WERI-Rb-1 (cell line): ENCODE results near the gene HHATL.
A peak's percentile ranks its signal among the peaks of the same experiment; 100 is the strongest.

Source experiments
- DNase-seq: peaks from one replicate; pipeline ENCODE4 v3.0.0-alpha.2; 2020
- H3K27ac ChIP-seq: fragments of 250-450 bp; sonication (Bioruptor Pico); 2 replicates; pipeline ENCODE4 v1.5.1; 2020; ENCODE audit warnings: mild to moderate bottlenecking, moderate library complexity
- H3K27me3 ChIP-seq: fragments of 250-450 bp; sonication (Bioruptor Pico); 2 replicates; pipeline ENCODE4 v1.5.1; 2021; ENCODE audit warnings: mild to moderate bottlenecking, low read depth, moderate library complexity; ENCODE audit not compliant: insufficient read depth, severe bottlenecking
- H3K36me3 ChIP-seq: fragments of 250-450 bp; sonication (Bioruptor Pico); 2 replicates; pipeline ENCODE4 v1.5.1; 2020; ENCODE audit warnings: mild to moderate bottlenecking, moderate library complexity
- H3K4me3 ChIP-seq: 2 replicates; pipeline ENCODE4 v1.5.1; 2011; ENCODE audit warnings: low read depth, mild to moderate bottlenecking, control low read depth, low read length
- H3K9me3 ChIP-seq: fragments of 250-450 bp; sonication (Bioruptor Pico); 2 replicates; pipeline ENCODE4 v1.5.1; 2021; ENCODE audit warnings: mild to moderate bottlenecking, moderate library complexity; ENCODE audit not compliant: severe bottlenecking
- TF ChIP-seq, protein P1 (sequence below): IDR thresholded peaks from 2 replicates; pipeline ENCODE4 v1.5.1; 2011; ENCODE audit warnings: low read depth, mild to moderate bottlenecking, control low read depth, inconsistent platforms, low read length

The HHATL gene

GRCh38 chr3:42673082-42673481 lies 29.5 kb downstream of the HHATL start:
- Histone ChIP-seq H3K9me3 (peaks cover 11% of the 10 kb centered on the region), H3K27ac (no peak overlapping the region), H3K27me3 (no peaks in the 10 kb centered on the region), H3K4me3 (no peak overlapping the region), H3K36me3 (no peaks in the 10 kb centered on the region)
- TF ChIP-seq, protein P1, sequence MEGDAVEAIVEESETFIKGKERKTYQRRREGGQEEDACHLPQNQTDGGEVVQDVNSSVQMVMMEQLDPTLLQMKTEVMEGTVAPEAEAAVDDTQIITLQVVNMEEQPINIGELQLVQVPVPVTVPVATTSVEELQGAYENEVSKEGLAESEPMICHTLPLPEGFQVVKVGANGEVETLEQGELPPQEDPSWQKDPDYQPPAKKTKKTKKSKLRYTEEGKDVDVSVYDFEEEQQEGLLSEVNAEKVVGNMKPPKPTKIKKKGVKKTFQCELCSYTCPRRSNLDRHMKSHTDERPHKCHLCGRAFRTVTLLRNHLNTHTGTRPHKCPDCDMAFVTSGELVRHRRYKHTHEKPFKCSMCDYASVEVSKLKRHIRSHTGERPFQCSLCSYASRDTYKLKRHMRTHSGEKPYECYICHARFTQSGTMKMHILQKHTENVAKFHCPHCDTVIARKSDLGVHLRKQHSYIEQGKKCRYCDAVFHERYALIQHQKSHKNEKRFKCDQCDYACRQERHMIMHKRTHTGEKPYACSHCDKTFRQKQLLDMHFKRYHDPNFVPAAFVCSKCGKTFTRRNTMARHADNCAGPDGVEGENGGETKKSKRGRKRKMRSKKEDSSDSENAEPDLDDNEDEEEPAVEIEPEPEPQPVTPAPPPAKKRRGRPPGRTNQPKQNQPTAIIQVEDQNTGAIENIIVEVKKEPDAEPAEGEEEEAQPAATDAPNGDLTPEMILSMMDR, result no peak
- DNase-seq, result peak; percentile 4

DNA sequence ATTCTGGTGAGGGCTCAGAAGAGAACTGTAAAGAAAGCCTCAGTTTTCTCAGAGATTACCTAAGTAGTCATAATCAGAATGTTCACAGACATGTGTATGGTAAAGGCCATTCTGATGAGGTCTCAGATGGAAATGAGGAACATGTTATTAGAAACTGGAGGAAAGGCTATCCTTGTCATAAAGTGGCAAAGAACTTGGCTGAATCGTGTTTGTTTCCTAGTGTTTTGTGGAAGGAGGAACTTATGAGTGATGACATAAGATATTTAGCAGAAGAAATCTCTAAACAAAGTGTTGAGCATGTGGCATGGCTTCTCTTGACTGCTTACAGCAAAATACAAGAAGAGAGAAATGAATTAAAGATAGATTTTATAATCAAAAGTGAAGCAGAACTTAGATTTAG lies 30.1 kb downstream of the HHATL start:
- Histone ChIP-seq H3K9me3 (peaks cover 11% of the 10 kb centered on the region), H3K36me3 (no peaks in the 10 kb centered on the region), H3K27ac (no peak overlapping the region), H3K27me3 (no peaks in the 10 kb centered on the region), H3K4me3 (no peak overlapping the region)
- TF ChIP-seq, protein P1, result no peak
- no peak for DNase-seq

- Histone ChIP-seq H3K27me3 (no peaks in the 10 kb centered on the region), H3K36me3 (no peaks in the 10 kb centered on the region)
- TF ChIP-seq, protein P1, result no peak
Measured at GRCh38 chr3:42670670-42671069, 31.9 kb downstream of the HHATL start.

GRCh38 chr3:42670051-42670576 lies 32.5 kb downstream of the HHATL start:
- TF ChIP-seq, protein P1, result no peak
- DNase-seq, result no peak

More at GRCh38 chr3:42670670-42671069, 31.9 kb downstream of the HHATL start:
- H3K9me3 ChIP-seq, result peaks cover 7% of the 10 kb centered on the region
- H3K27ac ChIP-seq, result no peak overlapping the region
- no peak for DNase-seq
- H3K4me3 ChIP-seq, result no peak overlapping the region

GRCh38 chr3:42668793-42669217 lies 33.8 kb downstream of the HHATL start:
- Histone ChIP-seq H3K9me3 (peaks cover 7% of the 10 kb centered on the region), H3K27ac (no peak overlapping the region), H3K36me3 (no peaks in the 10 kb centered on the region), H3K27me3 (no peaks in the 10 kb centered on the region), H3K4me3 (no peak overlapping the region)
- TF ChIP-seq, protein P1, result no peak
- DNase-seq, result no peak

More at GRCh38 chr3:42670051-42670576, 32.5 kb downstream of the HHATL start:
- no peak overlapping the region for H3K4me3 ChIP-seq
- H3K27me3 ChIP-seq, result no peaks in the 10 kb centered on the region
- H3K9me3 ChIP-seq, result peaks cover 7% of the 10 kb centered on the region
- no peaks in the 10 kb centered on the region for H3K36me3 ChIP-seq
- H3K27ac ChIP-seq, result no peak overlapping the region

DNA sequence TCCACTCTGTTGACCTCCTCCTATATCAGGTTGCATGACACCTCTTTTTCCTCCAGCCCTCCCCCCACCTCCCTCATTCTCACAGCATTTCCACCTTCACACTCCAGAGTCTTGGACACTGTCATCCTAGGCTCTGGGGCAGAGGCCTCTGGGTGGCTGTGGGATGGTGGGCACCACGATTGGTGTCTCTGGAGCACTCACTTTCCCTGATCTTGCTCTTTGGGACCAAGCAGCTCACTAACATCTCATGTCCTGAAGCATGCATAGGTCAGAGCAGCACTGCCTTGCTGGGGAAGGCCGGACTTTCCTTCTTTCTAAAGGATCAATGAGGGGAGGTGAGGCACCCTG lies 34.2 kb downstream of the HHATL start:
- DNase-seq, result no peak
- TF ChIP-seq, protein P1, result no peak
- Histone ChIP-seq H3K9me3 (peaks cover 7% of the 10 kb centered on the region), H3K27me3 (no peaks in the 10 kb centered on the region), H3K4me3 (no peak overlapping the region), H3K27ac (peak overlapping the region; percentile 64), H3K36me3 (no peaks in the 10 kb centered on the region)
